GM12891 (cell line): Measurements from ENCODE around the gene TDP2.

Experiments
- POLR2A ChIP-seq: IDR thresholded peaks from 2 replicates; pipeline ENCODE4 v1.6.1; 2011; ENCODE audit warnings: low read depth, low read length, control low read depth
- POLR2AphosphoS5 ChIP-seq: IDR thresholded peaks from 2 replicates; pipeline ENCODE4 v1.6.1; 2011; ENCODE audit warnings: low read depth, low read length, control low read depth
- SPI1 ChIP-seq: IDR thresholded peaks from 2 replicates; pipeline ENCODE4 v1.6.1; 2011; ENCODE audit warnings: low read depth, low read length, control low read depth
- TAF1 ChIP-seq: IDR thresholded peaks from 2 replicates; pipeline ENCODE4 v1.6.1; 2011; ENCODE audit warnings: low read depth, low read length, control low read depth

DNA sequence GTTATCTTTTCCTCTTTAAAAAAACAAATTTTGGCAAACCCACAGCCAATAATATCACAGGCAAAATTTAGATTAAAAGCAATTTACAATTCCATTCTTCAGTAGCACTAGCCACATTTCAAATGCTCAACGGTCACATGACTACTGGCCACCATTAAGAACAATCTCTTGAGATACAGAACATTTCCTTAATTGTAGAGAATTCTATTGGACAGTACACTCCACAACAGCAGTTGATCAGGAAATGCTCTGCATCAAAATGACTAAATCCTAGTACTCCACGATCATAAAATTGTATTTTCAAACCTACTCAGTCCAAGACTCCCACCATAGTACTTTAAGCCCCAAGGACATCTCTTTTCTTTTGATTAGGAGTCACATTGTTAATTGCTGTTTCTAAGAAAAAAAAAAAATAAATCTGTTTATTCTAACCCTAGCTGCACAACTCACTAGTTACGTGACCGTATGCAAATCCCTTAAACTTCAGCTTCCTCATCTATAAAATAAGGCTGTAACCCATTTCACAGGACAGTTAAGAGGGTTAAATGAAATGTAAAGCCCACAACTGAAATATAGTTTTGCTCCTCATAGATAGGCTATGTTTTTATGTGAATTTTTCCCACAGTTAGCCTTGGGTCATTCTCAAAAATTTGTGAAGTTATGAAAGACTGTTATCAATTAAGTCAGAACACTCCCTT is 42.5 kb upstream of the TDP2 start:
- TF ChIP-seq SPI1 (no peak), POLR2A (peak; percentile 57; the same call in 1 of the 2 replicates), POLR2AphosphoS5 (no peak), TAF1 (no peak)
